Esophagus (tissue), 2 donors: ENCODE data around the gene TRMT44. TPM values are rescaled to one million over a fixed set of nuclear protein-coding genes. Genes with fewer than 3 reads are reported as not detected.

Experiments used
- H3K27ac ChIP-seq, 2 donors: one replicate each; pipeline ENCODE4 v1.5.1; 2013; ENCODE audit warnings: low read depth in 2 of 2, mild to moderate bottlenecking in 2 of 2, inconsistent platforms in 1 of 2, low read length in 1 of 2, moderate library complexity in 1 of 2
- H3K27me3 ChIP-seq, 2 donors: one replicate each; pipeline ENCODE4 v1.6.1; 2013; ENCODE audit warnings: low read length in 2 of 2, control low read depth in 1 of 2, mild to moderate bottlenecking in 1 of 2; ENCODE audit not compliant: insufficient read depth in 2 of 2, control insufficient read depth in 1 of 2
- H3K36me3 ChIP-seq, 2 donors: one replicate each; pipeline ENCODE4 v1.6.1; 2013; ENCODE audit warnings: low read length in 1 of 2; ENCODE audit not compliant: control insufficient read depth in 2 of 2, insufficient read depth in 2 of 2
- H3K4me1 ChIP-seq, 2 donors: one replicate each; pipeline ENCODE4 v1.6.1; 2013; ENCODE audit warnings: low read length in 1 of 2; ENCODE audit not compliant: control insufficient read depth in 2 of 2, insufficient read depth in 2 of 2
- H3K4me3 ChIP-seq, 2 donors: one replicate each; pipeline ENCODE4 v1.5.1; 2013; ENCODE audit warnings: low read length in 2 of 2, mild to moderate bottlenecking in 2 of 2, low read depth in 1 of 2, moderate library complexity in 1 of 2
- H3K9me3 ChIP-seq, 2 donors: one replicate each; pipeline ENCODE4 v1.6.1; 2013; ENCODE audit warnings: mild to moderate bottlenecking in 2 of 2, low read depth in 1 of 2, low read length in 1 of 2, moderate library complexity in 1 of 2; ENCODE audit not compliant: control insufficient read depth in 2 of 2, insufficient read depth in 1 of 2
- WGBS, 2 donors: extraction: QIAGEN DNeasy Blood & Tissue Kit; methylation state at CpG; one replicate each; pipeline ENCODE4 v1.1.7; 2013; 5-methylcytosine and 5-hydroxymethylcytosine counted together
- polyA plus RNA-seq, 2 donors: library from polyadenylated mRNA; stranded (reverse); fragments of 200-250 nt; gene quantifications; one replicate each; pipeline ENCODE4 v1.2.3, GENCODE V29; 2013
- donor health status: healthy with polysubstance abuse.
- donor health status: Bipolar disorder and iron deficiency.

Gene TRMT44
- polyA plus RNA-seq, 2 donors = 15.6 to 17.2 TPM

- H3K9me3 ChIP-seq = peaks cover 0 to 4% of the 10 kb centered on the region in 2 donors
- H3K4me1 ChIP-seq = no peaks in the 10 kb centered on the region
- H3K4me3 ChIP-seq = no peak overlapping the region
- WGBS, 2 donors = 76 to 82% methylated on average over 13 of the region's 13 CpGs
- no peaks in the 10 kb centered on the region for H3K27me3 ChIP-seq
- H3K27ac ChIP-seq = no peak overlapping the region
- H3K36me3 ChIP-seq = no peaks in the 10 kb centered on the region
Measured at GRCh38 chr4:8517946-8518345, 77.4 kb downstream of the TRMT44 start.

- Histone ChIP-seq H3K36me3 (no peaks in the 10 kb centered on the region), H3K27ac (no peak overlapping the region), H3K9me3 (peaks cover 0 to 4% of the 10 kb centered on the region in 2 donors), H3K4me1 (no peaks in the 10 kb centered on the region), H3K4me3 (no peak overlapping the region), H3K27me3 (no peaks in the 10 kb centered on the region)
- 84 to 89% methylated on average over 24 of the region's 24 CpGs for WGBS, 2 donors
Measured at GRCh38 chr4:8522160-8523120, 81.9 kb downstream of the TRMT44 start.

GRCh38 chr4:8523175-8523574, 82.6 kb downstream of the TRMT44 start:
- Histone ChIP-seq H3K9me3 (peaks cover 0 to 4% of the 10 kb centered on the region in 2 donors), H3K27me3 (no peaks in the 10 kb centered on the region), H3K36me3 (no peaks in the 10 kb centered on the region), H3K27ac (no peak overlapping the region), H3K4me1 (no peaks in the 10 kb centered on the region), H3K4me3 (no peak overlapping the region)
- WGBS, 2 donors = 80 to 88% methylated on average over 13 of the region's 13 CpGs

GRCh38 chr4:8523766-8524165, 83.2 kb downstream of the TRMT44 start:
- H3K36me3 ChIP-seq = no peaks in the 10 kb centered on the region
- H3K4me3 ChIP-seq = no peak overlapping the region
- 75 to 76% methylated on average over 3 of the region's 3 CpGs for WGBS, 2 donors
- H3K27ac ChIP-seq = no peak overlapping the region
- H3K27me3 ChIP-seq = no peaks in the 10 kb centered on the region
- peaks cover 0 to 4% of the 10 kb centered on the region in 2 donors for H3K9me3 ChIP-seq
- no peaks in the 10 kb centered on the region for H3K4me1 ChIP-seq

GRCh38 chr4:8524595-8525382, 84.2 kb downstream of the TRMT44 start:
- Histone ChIP-seq H3K27me3 (no peaks in the 10 kb centered on the region), H3K36me3 (no peaks in the 10 kb centered on the region), H3K27ac (no peak overlapping the region), H3K9me3 (peaks cover 0 to 4% of the 10 kb centered on the region in 2 donors), H3K4me3 (no peak overlapping the region), H3K4me1 (no peaks in the 10 kb centered on the region)
- WGBS, 2 donors = 81 to 82% methylated on average over 12 of the region's 12 CpGs

- 71 to 75% methylated on average over 16 of the region's 16 CpGs for WGBS, 2 donors
- peaks cover 0 to 4% of the 10 kb centered on the region in 2 donors for H3K9me3 ChIP-seq
Measured at GRCh38 chr4:8525383-8526120, 85.0 kb downstream of the TRMT44 start.

More at GRCh38 chr4:8525383-8526120, 85.0 kb downstream of the TRMT44 start:
- no peaks in the 10 kb centered on the region for H3K36me3 ChIP-seq
- H3K4me1 ChIP-seq = no peaks in the 10 kb centered on the region
- no peak overlapping the region for H3K4me3 ChIP-seq
- H3K27me3 ChIP-seq = no peaks in the 10 kb centered on the region
- H3K27ac ChIP-seq = no peak overlapping the region

Other genes with a start within 250 kb of the TRMT44 start
- 10 to 100 TPM; 18.0 to 19.2 TPM for gene SH3TC1, start 241.5 kb upstream of the TRMT44 start, polyA plus RNA-seq
- 1 to 10 TPM; 1.4 to 3.4 TPM for gene HTRA3, start 171.0 kb upstream of the TRMT44 start, polyA plus RNA-seq
- gene ACOX3, start 54 bp upstream of the TRMT44 start, polyA plus RNA-seq = 10 to 100 TPM; 31.8 to 36.1 TPM
- gene GPR78, start 139.6 kb downstream of the TRMT44 start, polyA plus RNA-seq = 1 to 10 TPM; 4.7 to 8.9 TPM
- 1 to 10 TPM; 3.4 to 7.2 TPM for gene CPZ, start 152.0 kb downstream of the TRMT44 start, polyA plus RNA-seq